Neuron (in vitro differentiated cells): ENCODE results near the gene CD59.
"Not testable (repeated sequence)": the region's sequence is repeated elsewhere in the genome, so short reads cannot be mapped to it uniquely, and the experiment has no call there.

Experiments used
- H2AFZ ChIP-seq: one replicate; pipeline ENCODE4 v1.6.1; 2013; ENCODE audit warnings: low read depth, mild to moderate bottlenecking, inconsistent platforms, low read length, moderate library complexity
- H3K27me3 ChIP-seq: one replicate; pipeline ENCODE4 v1.6.1; 2013; ENCODE audit warnings: low read length; ENCODE audit not compliant: insufficient read depth
- H3K36me3 ChIP-seq: one replicate; pipeline ENCODE4 v1.6.1; 2013; ENCODE audit warnings: low read length; ENCODE audit not compliant: insufficient read depth
- H3K4me1 ChIP-seq: one replicate; pipeline ENCODE4 v1.6.1; 2013; ENCODE audit warnings: low read length; ENCODE audit not compliant: insufficient read depth
- H3K4me3 ChIP-seq: 2 replicates; pipeline ENCODE4 v1.5.1; 2013; ENCODE audit warnings: mild to moderate bottlenecking, low read length, moderate library complexity
- H3K9me3 ChIP-seq: one replicate; pipeline ENCODE4 v1.6.1; 2013; ENCODE audit warnings: low read length

The CD59 gene

GRCh38 chr11:33719587-33719986 is 16.6 kb downstream of the CD59 start:
- Histone ChIP-seq H3K4me3 (no peak overlapping the region), H3K27me3 (no peaks in the 10 kb centered on the region), H3K9me3 (no peaks in the 10 kb centered on the region), H3K4me1 (peaks cover 8% of the 10 kb centered on the region), H2AFZ (no peak overlapping the region), H3K36me3 (peaks cover 37% of the 10 kb centered on the region)

- no peak overlapping the region for H3K4me3 ChIP-seq
- H3K27me3 ChIP-seq = no peaks in the 10 kb centered on the region
- H2AFZ ChIP-seq = no peak overlapping the region
- H3K4me1 ChIP-seq = no peaks in the 10 kb centered on the region
- peaks cover 45% of the 10 kb centered on the region for H3K36me3 ChIP-seq
- no peaks in the 10 kb centered on the region for H3K9me3 ChIP-seq
These were observed 17.8 kb downstream of the CD59 start for GRCh38 chr11:33718440-33718839.

DNA sequence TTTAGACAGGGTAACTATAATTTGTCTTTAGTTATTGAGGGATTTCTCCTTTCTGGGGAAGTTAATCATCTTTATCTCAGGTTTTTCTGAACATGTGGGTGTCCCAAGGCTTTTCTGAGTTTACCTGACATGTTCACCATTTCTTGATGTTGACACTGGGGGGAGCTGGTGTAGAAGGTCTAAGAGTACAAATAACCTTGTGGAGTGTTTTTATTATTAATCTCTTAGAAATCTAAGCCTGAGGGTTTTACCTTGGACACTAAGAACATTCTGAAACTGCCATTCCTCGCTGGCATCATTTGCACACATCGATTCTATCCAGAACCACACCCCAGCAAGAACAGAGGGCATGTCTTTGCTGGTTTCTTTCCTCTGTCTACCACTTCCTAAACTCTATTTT is 20.0 kb downstream of the CD59 start:
- H3K9me3 ChIP-seq = no peaks in the 10 kb centered on the region
- H3K36me3 ChIP-seq = peaks cover 51% of the 10 kb centered on the region
- H3K27me3 ChIP-seq = no peaks in the 10 kb centered on the region

DNA sequence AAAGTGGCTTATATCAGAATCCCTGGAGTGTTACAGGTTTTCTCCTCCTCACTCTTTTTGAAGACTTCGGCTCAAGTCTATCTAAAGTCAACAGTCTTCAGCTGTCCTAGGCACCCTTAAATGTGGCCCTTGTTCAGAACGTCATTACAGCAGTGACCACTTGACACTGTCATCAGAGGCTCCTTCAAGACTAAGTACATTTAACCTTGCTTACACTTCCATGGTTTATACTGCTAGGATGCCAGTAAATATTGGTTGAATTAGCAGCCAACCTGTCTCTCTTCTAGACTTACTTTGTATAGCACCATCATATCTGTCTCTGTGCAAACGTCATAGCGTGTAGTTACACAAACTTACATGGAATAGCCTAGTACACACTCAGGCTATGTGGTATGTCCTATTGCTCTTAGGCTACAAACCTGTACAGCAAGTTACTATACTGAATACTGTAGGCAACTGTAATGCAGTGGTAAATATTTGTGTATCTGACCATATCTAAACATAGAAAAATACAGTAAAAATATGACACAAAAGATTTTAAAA is 22.3 kb downstream of the CD59 start:
- Histone ChIP-seq H3K36me3 (peaks cover 61% of the 10 kb centered on the region), H3K4me3 (no peak overlapping the region), H2AFZ (no peak overlapping the region), H3K27me3 (no peaks in the 10 kb centered on the region), H3K4me1 (no peaks in the 10 kb centered on the region), H3K9me3 (no peaks in the 10 kb centered on the region)

More for the DNA sequence above, 20.0 kb downstream of the CD59 start:
- Histone ChIP-seq H3K4me1 (no peaks in the 10 kb centered on the region), H2AFZ (no peak overlapping the region), H3K4me3 (no peak overlapping the region)

- Histone ChIP-seq H3K9me3 (no peaks in the 10 kb centered on the region), H3K4me3 (no peak overlapping the region), H3K4me1 (no peaks in the 10 kb centered on the region), H3K27me3 (no peaks in the 10 kb centered on the region), H2AFZ (no peak overlapping the region), H3K36me3 (peaks cover 67% of the 10 kb centered on the region)
These were observed 22.9 kb downstream of the CD59 start for GRCh38 chr11:33713151-33713855.

DNA sequence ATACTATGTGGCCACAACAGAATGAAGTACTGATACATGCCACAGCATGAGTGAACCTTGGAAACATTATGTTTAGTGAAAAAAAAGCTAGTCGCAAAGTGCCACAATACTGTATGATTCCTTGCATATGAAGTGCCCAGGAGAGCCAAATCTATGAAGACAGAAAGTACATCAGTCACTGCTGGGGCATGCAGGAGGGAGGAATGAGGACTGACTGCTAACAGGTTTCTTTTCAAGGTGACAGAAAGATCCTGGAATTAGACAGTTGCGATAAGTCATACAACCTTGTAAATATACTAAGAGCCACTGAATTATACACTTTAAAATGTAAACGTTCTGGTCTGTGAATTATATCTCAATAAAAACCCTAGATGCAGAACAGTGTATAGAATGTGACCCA is 23.8 kb downstream of the CD59 start:
- peaks cover 70% of the 10 kb centered on the region for H3K36me3 ChIP-seq
- H3K4me1 ChIP-seq = no peaks in the 10 kb centered on the region
- H2AFZ ChIP-seq = no peak overlapping the region
- H3K9me3 ChIP-seq = no peaks in the 10 kb centered on the region
- no peaks in the 10 kb centered on the region for H3K27me3 ChIP-seq
- no peak overlapping the region for H3K4me3 ChIP-seq

DNA sequence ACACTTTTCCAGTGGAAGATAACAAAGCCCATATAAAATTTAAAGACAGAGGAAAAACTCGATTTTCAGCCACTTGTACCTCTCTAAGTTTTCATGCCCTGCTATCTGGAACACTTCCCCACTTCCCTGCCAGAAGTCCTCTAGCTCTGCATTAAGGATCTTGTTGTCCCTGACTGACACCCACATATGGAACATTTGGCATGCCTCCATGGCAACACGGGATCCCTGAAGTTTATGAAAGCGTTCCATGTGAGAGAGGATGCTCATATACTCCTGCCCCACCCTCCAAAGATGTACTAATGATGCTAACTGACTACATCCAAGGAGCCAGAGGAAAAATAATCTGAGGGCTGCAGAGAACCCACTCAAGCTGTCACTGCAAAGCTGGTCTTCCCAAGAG is 26.8 kb downstream of the CD59 start:
- no peak overlapping the region for H3K4me3 ChIP-seq
- H3K27me3 ChIP-seq = no peaks in the 10 kb centered on the region
- H3K4me1 ChIP-seq = no peaks in the 10 kb centered on the region
- no peak overlapping the region for H2AFZ ChIP-seq
- peaks cover 63% of the 10 kb centered on the region for H3K36me3 ChIP-seq
- no peaks in the 10 kb centered on the region for H3K9me3 ChIP-seq

DNA sequence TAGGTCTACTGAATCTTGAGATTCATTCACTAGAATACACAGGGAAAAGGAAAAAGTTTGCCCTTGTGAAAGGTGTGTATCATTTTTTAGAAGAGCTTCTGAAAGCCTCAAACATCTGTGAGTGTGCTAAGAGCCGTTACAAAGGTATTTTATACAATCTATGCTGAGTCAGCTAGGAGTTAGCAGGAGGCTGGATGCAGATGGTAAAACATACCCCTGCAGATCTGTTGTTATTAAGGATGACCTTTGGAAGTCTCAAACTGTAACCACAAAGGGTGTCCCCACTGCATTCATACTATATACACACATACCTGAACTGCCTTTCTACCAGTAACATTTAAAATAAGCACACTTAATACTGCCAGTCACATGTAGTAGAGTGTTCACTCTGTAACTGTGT is 27.2 kb downstream of the CD59 start:
- Histone ChIP-seq H3K4me3 (no peak overlapping the region), H3K9me3 (no peaks in the 10 kb centered on the region), H2AFZ (no peak overlapping the region), H3K36me3 (peaks cover 59% of the 10 kb centered on the region), H3K4me1 (no peaks in the 10 kb centered on the region), H3K27me3 (no peaks in the 10 kb centered on the region)

GRCh38 chr11:33707831-33708230 is 28.4 kb downstream of the CD59 start:
- H3K27me3 ChIP-seq, H2AFZ ChIP-seq, H3K4me3 ChIP-seq, H3K4me1 ChIP-seq, H3K9me3 ChIP-seq: not testable (repeated sequence)
- peaks cover 50% of the 10 kb centered on the region for H3K36me3 ChIP-seq

- H3K36me3 ChIP-seq = peaks cover 43% of the 10 kb centered on the region
- H3K9me3 ChIP-seq = no peaks in the 10 kb centered on the region
- no peak overlapping the region for H2AFZ ChIP-seq
- no peak overlapping the region for H3K4me3 ChIP-seq
- H3K27me3 ChIP-seq = no peaks in the 10 kb centered on the region
- H3K4me1 ChIP-seq = peaks cover 2% of the 10 kb centered on the region
These were observed 29.3 kb downstream of the CD59 start for GRCh38 chr11:33706966-33707365.

DNA sequence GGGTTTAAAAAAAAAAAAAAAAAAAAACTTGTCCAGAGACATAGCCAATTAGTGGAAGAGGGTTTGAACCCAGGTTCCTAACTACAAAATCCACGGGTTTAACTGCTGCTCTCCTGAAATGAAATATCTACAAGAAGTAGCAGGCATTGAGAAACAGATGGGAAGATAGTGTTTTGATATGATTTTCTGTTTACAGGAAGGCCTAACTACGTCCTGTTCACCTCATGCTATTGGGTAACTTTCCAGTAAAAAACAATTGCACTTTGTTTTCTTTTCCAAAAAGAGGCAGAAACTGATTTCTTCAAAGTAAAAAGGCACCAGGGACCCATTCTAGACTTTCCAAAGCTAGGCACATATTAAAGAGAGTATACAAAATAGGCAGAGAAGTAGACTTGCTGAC is 29.7 kb downstream of the CD59 start:
- peaks cover 39% of the 10 kb centered on the region for H3K36me3 ChIP-seq

DNA sequence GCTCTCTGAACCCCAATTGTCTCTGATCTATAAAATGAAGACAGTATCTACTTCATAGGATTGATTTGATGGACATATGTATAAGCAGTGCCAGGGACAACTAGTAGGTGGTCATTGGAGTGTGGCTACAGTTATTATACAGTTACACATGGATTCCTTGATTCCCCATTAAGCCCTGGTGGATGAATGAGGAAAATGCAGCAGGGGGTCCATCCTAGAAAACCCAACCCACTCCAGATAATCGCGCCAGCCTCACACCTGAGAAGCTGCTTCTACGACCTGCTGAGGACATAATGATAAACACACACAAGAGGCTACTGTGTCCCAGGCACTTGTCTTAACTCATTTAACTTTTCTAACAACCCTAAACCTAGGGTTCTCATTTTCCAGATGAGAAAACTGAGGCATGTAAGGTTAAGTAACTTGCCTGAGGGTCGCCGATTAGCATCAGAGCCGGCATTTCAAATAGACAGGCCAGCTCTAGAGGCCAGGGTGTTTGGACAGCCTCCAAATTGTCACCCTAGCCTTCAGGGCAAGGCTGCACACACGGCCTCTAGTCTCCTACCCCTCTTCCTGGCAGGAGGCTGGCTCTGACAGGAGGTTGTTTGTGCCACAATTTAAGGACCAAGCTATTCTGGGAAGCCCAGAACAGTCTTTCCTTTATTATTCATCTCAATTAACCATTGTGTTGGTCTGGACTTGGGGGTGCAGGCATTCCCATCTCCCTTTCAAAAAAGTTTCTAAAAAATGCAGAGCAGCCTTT is 31.8 kb downstream of the CD59 start:
- peaks cover 12% of the 10 kb centered on the region for H3K4me1 ChIP-seq
- H3K9me3 ChIP-seq = no peaks in the 10 kb centered on the region
- no peak overlapping the region for H3K4me3 ChIP-seq
- no peak overlapping the region for H2AFZ ChIP-seq
- H3K27me3 ChIP-seq = no peaks in the 10 kb centered on the region
- peaks cover 22% of the 10 kb centered on the region for H3K36me3 ChIP-seq

More for the DNA sequence above, 29.7 kb downstream of the CD59 start:
- no peak overlapping the region for H3K4me3 ChIP-seq
- peaks cover 6% of the 10 kb centered on the region for H3K4me1 ChIP-seq
- H3K27me3 ChIP-seq = no peaks in the 10 kb centered on the region
- H3K9me3 ChIP-seq = no peaks in the 10 kb centered on the region
- no peak overlapping the region for H2AFZ ChIP-seq

DNA sequence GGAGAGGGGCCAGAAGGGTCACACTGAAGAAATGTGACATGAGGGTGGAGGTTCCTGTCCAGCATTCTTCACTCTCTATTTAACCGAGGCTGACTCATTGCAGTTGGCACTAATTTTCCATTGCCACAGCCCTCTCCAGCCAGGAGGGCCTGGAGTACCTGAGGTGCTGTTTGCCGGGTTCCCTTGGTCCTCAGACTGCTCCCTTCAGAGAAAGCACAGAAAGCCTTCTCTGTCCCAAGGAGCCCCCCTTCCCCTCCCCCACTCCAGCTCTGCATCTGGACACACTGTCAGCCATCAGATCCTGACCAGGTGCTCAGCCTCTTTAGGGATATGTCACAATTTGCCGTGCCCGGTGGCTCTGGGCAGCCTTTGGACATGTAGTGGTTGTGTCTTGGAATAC is 32.4 kb downstream of the CD59 start:
- Histone ChIP-seq H2AFZ (no peak overlapping the region), H3K36me3 (peaks cover 16% of the 10 kb centered on the region), H3K4me1 (peaks cover 12% of the 10 kb centered on the region), H3K27me3 (no peaks in the 10 kb centered on the region), H3K4me3 (no peak overlapping the region), H3K9me3 (no peaks in the 10 kb centered on the region)
